Liver (tissue), 9 donors: Measurements from ENCODE around the gene IGF2R. TPM values are rescaled to one million over a fixed set of nuclear protein-coding genes. Genes with fewer than 3 reads are reported as not detected.
A peak's percentile ranks its signal among the peaks of the same experiment; 100 is the strongest.

Experiments used
- DNase-seq: peaks from one replicate; pipeline ENCODE4 v3.0.0-alpha.2; 2017; ENCODE audit warnings: low spot score
- H3K27ac ChIP-seq, 2 donors: one replicate each; pipeline ENCODE4 v1.7.0; 2013; ENCODE audit warnings: inconsistent platforms in 2 of 2, low read length in 2 of 2, control low read depth in 1 of 2, low read depth in 1 of 2, mild to moderate bottlenecking in 1 of 2
- H3K27me3 ChIP-seq, 4 donors: one replicate each; pipeline versions ENCODE4 v1.6.1 to v1.7.0; 2013; ENCODE audit warnings: low read length in 3 of 4, inconsistent platforms in 1 of 4, mild to moderate bottlenecking in 1 of 4, moderate library complexity in 1 of 4; ENCODE audit not compliant: control insufficient read depth in 4 of 4, insufficient read depth in 4 of 4
- H3K36me3 ChIP-seq, 4 donors: one replicate each; pipeline versions ENCODE4 v1.6.1 to v1.7.0; 2013; ENCODE audit warnings: low read length in 3 of 4, mild to moderate bottlenecking in 3 of 4, low read depth in 1 of 4, moderate library complexity in 1 of 4; ENCODE audit not compliant: control insufficient read depth in 4 of 4, insufficient read depth in 3 of 4
- H3K4me1 ChIP-seq, 4 donors: one replicate each; pipeline versions ENCODE4 v1.6.1 to v1.7.0; 2013; ENCODE audit warnings: low read length in 3 of 4, mild to moderate bottlenecking in 3 of 4, moderate library complexity in 1 of 4; ENCODE audit not compliant: control insufficient read depth in 4 of 4, insufficient read depth in 4 of 4
- H3K4me3 ChIP-seq, 3 donors: one replicate each; pipeline versions ENCODE4 v1.6.1 to v1.7.0; 2013; ENCODE audit warnings: low read length in 3 of 3, control low read depth in 1 of 3, low read depth in 1 of 3, mild to moderate bottlenecking in 1 of 3
- H3K9ac ChIP-seq, 2 donors: one replicate each; pipeline ENCODE4 v1.7.0; 2013; ENCODE audit warnings: low read length in 2 of 2, mild to moderate bottlenecking in 2 of 2, moderate library complexity in 2 of 2, control low read depth in 1 of 2, low read depth in 1 of 2
- H3K9me3 ChIP-seq, 4 donors: one replicate each; pipeline versions ENCODE4 v1.6.1 to v1.7.0; 2013; ENCODE audit warnings: low read length in 3 of 4; ENCODE audit not compliant: control insufficient read depth in 4 of 4
- ATF3 ChIP-seq: IDR thresholded peaks from 2 replicates; pipeline ENCODE4 v1.6.1; 2016; ENCODE audit warnings: antibody characterized with exemption
- CTCF ChIP-seq: fragments of 150-350 bp; IDR thresholded peaks from 2 replicates; pipeline ENCODE4 v1.5.1; 2017; ENCODE audit warnings: improper control_type of control experiment, low read depth, low read length; ENCODE audit not compliant: missing input control
- EGR1 ChIP-seq, 2 donors: IDR thresholded peaks; 2 replicates each; pipeline ENCODE4 v1.6.1; 2016 to 2018; ENCODE audit warnings: antibody characterized with exemption in 2 of 2, low read depth in 2 of 2
- FOXA1 ChIP-seq: IDR thresholded peaks from 2 replicates; pipeline ENCODE4 v1.6.1; 2016; ENCODE audit warnings: antibody characterized with exemption
- FOXA2 ChIP-seq: IDR thresholded peaks from 2 replicates; pipeline ENCODE4 v1.6.1; 2016; ENCODE audit warnings: antibody characterized with exemption
- GABPA ChIP-seq, 2 donors: IDR thresholded peaks in 1 of 2; conservative IDR thresholded peaks in 1 of 2; 2 replicates each; pipeline ENCODE4 v1.6.1; 2016; ENCODE audit warnings: antibody characterized with exemption in 2 of 2, mild to moderate bottlenecking in 1 of 2, moderate library complexity in 1 of 2
- HNF4A ChIP-seq, 2 donors: conservative IDR thresholded peaks; 2 replicates each; pipeline ENCODE4 v1.6.1; 2016; ENCODE audit warnings: antibody characterized with exemption in 2 of 2, mild to moderate bottlenecking in 2 of 2
- HNF4G ChIP-seq: IDR thresholded peaks from 2 replicates; pipeline ENCODE4 v1.6.1; 2016; ENCODE audit warnings: antibody characterized with exemption
- JUND ChIP-seq, 2 donors: IDR thresholded peaks; 2 replicates each; pipeline ENCODE4 v1.6.1; 2016; ENCODE audit warnings: antibody characterized with exemption in 2 of 2
- MAX ChIP-seq: IDR thresholded peaks from 2 replicates; pipeline ENCODE4 v1.6.1; 2016; ENCODE audit warnings: antibody characterized with exemption
- NR2F2 ChIP-seq: IDR thresholded peaks from 2 replicates; pipeline ENCODE4 v1.6.1; 2016; ENCODE audit warnings: antibody characterized with exemption
- RAD21 ChIP-seq, 2 donors: IDR thresholded peaks; 2 replicates each; pipeline ENCODE4 v1.6.1; 2016; ENCODE audit warnings: antibody characterized with exemption in 2 of 2, mild to moderate bottlenecking in 2 of 2
- REST ChIP-seq: IDR thresholded peaks from 2 replicates; pipeline ENCODE4 v1.6.1; 2016; ENCODE audit warnings: antibody characterized with exemption, mild to moderate bottlenecking
- RXRA ChIP-seq, 2 donors: IDR thresholded peaks; 2 replicates each; pipeline ENCODE4 v1.6.1; 2017 to 2018; ENCODE audit warnings: antibody characterized with exemption in 2 of 2, mild to moderate bottlenecking in 1 of 2
- SP1 ChIP-seq: IDR thresholded peaks from 2 replicates; pipeline ENCODE4 v1.6.1; 2018; ENCODE audit warnings: antibody characterized with exemption, mild to moderate bottlenecking
- TAF1 ChIP-seq: conservative IDR thresholded peaks from 2 replicates; pipeline ENCODE4 v1.6.1; 2016; ENCODE audit warnings: antibody characterized with exemption, mild to moderate bottlenecking
- YY1 ChIP-seq: IDR thresholded peaks from 2 replicates; pipeline ENCODE4 v1.6.1; 2016; ENCODE audit warnings: antibody characterized with exemption, mild to moderate bottlenecking
- ZBTB33 ChIP-seq: IDR thresholded peaks from 2 replicates; pipeline ENCODE4 v1.6.1; 2016; ENCODE audit warnings: antibody characterized with exemption
- WGBS: extraction: QIAGEN DNeasy Blood & Tissue Kit; methylation state at CpG from one replicate; pipeline ENCODE4 v1.1.7; 2013; 5-methylcytosine and 5-hydroxymethylcytosine counted together
- polyA plus RNA-seq, 2 donors: library from polyadenylated mRNA; stranded (reverse) in 1 of 2; unstranded in 1 of 2; fragments of 200-250 nt in 1 of 2; fragments of >200 nt in 1 of 2; fragmentation: Nextera tagmentation in 1 of 2; extraction: Ambion mirVana in 1 of 2; gene quantifications; one replicate each; pipeline versions ENCODE4 v1.2.1 to v1.2.3, GENCODE V29; 2013 to 2015
- total RNA-seq, 2 donors: library from RNA; depleted of rRNA; stranded (reverse); fragments of >200 nt; gene quantifications; one replicate each; pipeline ENCODE4 v1.2.3, GENCODE V29; 2014
- donor health status: healthy.
- donor health status: healthy.
- donor health status: healthy.
- donor health status: healthy.
- donor health status: healthy.

The IGF2R gene
- total and polyA plus RNA-seq, 4 donors, result 16.6 to 84.9 (median 45.7) TPM

GRCh38 chr6:160055813-160056212 lies 86.9 kb downstream of the IGF2R start:
- 81% methylated on average over 6 of the region's 6 CpGs for WGBS
- H3K27me3 ChIP-seq, result no peaks in the 10 kb centered on the region
- TF ChIP-seq MAX (no peak), HNF4G (no peak), HNF4A (conservative IDR thresholded peaks at IDR 0.05) (no peak)

GRCh38 chr6:160057080-160057479 lies 88.2 kb downstream of the IGF2R start:
- peaks cover 6 to 60% (median 51%) of the 10 kb centered on the region in 4 donors for H3K36me3 ChIP-seq
- H3K4me3 ChIP-seq, result no peak overlapping the region
- H3K9ac ChIP-seq, result no peak overlapping the region
- H3K9me3 ChIP-seq, result no peaks in the 10 kb centered on the region
- no peak for DNase-seq
- peaks cover 5 to 15% (median 9%) of the 10 kb centered on the region in 4 donors for H3K4me1 ChIP-seq
- H3K27me3 ChIP-seq, result no peaks in the 10 kb centered on the region
- 55% methylated on average over 6 of the region's 6 CpGs for WGBS
- peak overlapping the region in 1 of 2 donors; percentile 51 for H3K27ac ChIP-seq
- peak in 1 of 2 donors; percentile 47 for TF ChIP-seq HNF4A (conservative IDR thresholded peaks at IDR 0.05)
- no peak for TF ChIP-seq JUND (IDR thresholded peaks at IDR 0.05)
- no peak for TF ChIP-seq TAF1

More at GRCh38 chr6:160055813-160056212, 86.9 kb downstream of the IGF2R start:
- H3K36me3 ChIP-seq, result peaks cover 6 to 61% (median 51%) of the 10 kb centered on the region in 4 donors
- H3K27ac ChIP-seq, result peak overlapping the region in 1 of 2 donors; percentile 4
- H3K4me3 ChIP-seq, result no peak overlapping the region
- H3K9me3 ChIP-seq, result no peaks in the 10 kb centered on the region
- no peak overlapping the region for H3K9ac ChIP-seq
- DNase-seq, result no peak
- peaks cover 5 to 15% (median 9%) of the 10 kb centered on the region in 4 donors for H3K4me1 ChIP-seq

- H3K27ac ChIP-seq, result peak overlapping the region; percentile 72 to 86
Observed at GRCh38 chr6:160058603-160059215, 89.8 kb downstream of the IGF2R start.

More at GRCh38 chr6:160058603-160059215, 89.8 kb downstream of the IGF2R start:
- Histone ChIP-seq H3K27me3 (no peaks in the 10 kb centered on the region), H3K36me3 (peaks cover 9 to 69% (median 54%) of the 10 kb centered on the region in 4 donors), H3K4me1 (peaks cover 5 to 15% (median 9%) of the 10 kb centered on the region in 4 donors), H3K9me3 (no peaks in the 10 kb centered on the region), H3K4me3 (no peak overlapping the region), H3K9ac (no peak overlapping the region)
- DNase-seq, result no peak
- 43% methylated on average over 6 of the region's 6 CpGs for WGBS
- TF ChIP-seq REST (peak; percentile 61), HNF4A (conservative IDR thresholded peaks at IDR 0.05) (peak; percentile 92 to 94), ZBTB33 (no peak), JUND (IDR thresholded peaks at IDR 0.05) (peak in 1 of 2 donors; percentile 69), RAD21 (IDR thresholded peaks at IDR 0.05) (peak; percentile 37 to 40), GABPA (IDR thresholded peaks at IDR 0.05 in 1 of 2, conservative IDR thresholded peaks at IDR 0.05 in 1 of 2) (peak in 1 of 2 donors; percentile 24), TAF1 (no peak), RXRA (IDR thresholded peaks at IDR 0.05) (peak; percentile 57 to 70), MAX (peak; percentile 60), FOXA2 (peak; percentile 43), SP1 (peak; percentile 83), ATF3 (no peak), CTCF (no peak), EGR1 (IDR thresholded peaks at IDR 0.05; ENCODE audit: low read depth in 2 of 2) (no peak), FOXA1 (peak; percentile 36), YY1 (peak; percentile 77), HNF4G (peak; percentile 84), NR2F2 (no peak)
